Body of pancreas (tissue), 4 donors: ENCODE data around the gene DDHD1.
"Not testable (repeated sequence)": the region's sequence is repeated elsewhere in the genome, so short reads cannot be mapped to it uniquely, and the experiment has no call there.

Experiments used
- CTCF ChIP-seq, 7 experiments: fragments of 450-650 bp in 4 of 7; fragments of 200-600 bp in 3 of 7; sonication (generic) in 3 of 7; IDR thresholded peaks; one replicate each; pipeline ENCODE4 v1.5.1; 2016 to 2019; ENCODE audit warnings: antibody characterized with exemption in 7 of 7
- POLR2A ChIP-seq, 3 donors: fragments of 450-650 bp; IDR thresholded peaks; one replicate each; pipeline ENCODE4 v1.6.1; 2016; ENCODE audit warnings: antibody characterized with exemption in 3 of 3, mild to moderate bottlenecking in 2 of 3

- TF ChIP-seq CTCF, POLR2A (IDR thresholded peaks at IDR 0.05): not testable (repeated sequence)
Measured at GRCh38 chr14:53121419-53121818, 31.7 kb downstream of the DDHD1 start.
